Sigmoid colon (tissue), 7 donors: ENCODE results near the gene CDK14. TPM values are rescaled to one million over a fixed set of nuclear protein-coding genes. Genes with fewer than 3 reads are reported as not detected.

Source experiments
- DNase-seq: peaks from one replicate; pipeline ENCODE4 v3.0.0-alpha.2; 2019
- H3K27ac ChIP-seq, 4 donors: fragments of 200-600 bp; sonication (generic); one replicate each; pipeline ENCODE4 v1.5.1; 2016 to 2019; ENCODE audit warnings: mild to moderate bottlenecking in 1 of 4
- H3K27me3 ChIP-seq, 3 donors: fragments of 200-600 bp; sonication (generic); one replicate each; pipeline ENCODE4 v1.5.1; 2019; ENCODE audit warnings: mild to moderate bottlenecking in 1 of 3
- H3K36me3 ChIP-seq, 4 donors: fragments of 200-600 bp; sonication (generic); one replicate each; pipeline ENCODE4 v1.5.1; 2016 to 2019
- H3K4me1 ChIP-seq, 4 donors: fragments of 200-600 bp; sonication (generic); one replicate each; pipeline ENCODE4 v1.5.1; 2017 to 2019
- H3K4me3 ChIP-seq, 4 donors: fragments of 200-600 bp; sonication (generic); one replicate each; pipeline ENCODE4 v1.5.1; 2017 to 2019; ENCODE audit warnings: mild to moderate bottlenecking in 2 of 4, moderate library complexity in 1 of 4
- H3K9me3 ChIP-seq, 4 donors: fragments of 200-600 bp in 3 of 4; sonication (generic) in 3 of 4; one replicate each; pipeline versions ENCODE4 v1.5.1 to v1.6.1; 2013 to 2019
- EP300 ChIP-seq, 4 donors: sonication (generic); formaldehyde crosslinking; IDR thresholded peaks; one replicate each; pipeline ENCODE4 v1.6.1; 2017; ENCODE audit warnings: antibody characterized with exemption in 4 of 4
- POLR2A ChIP-seq, 2 donors: fragments of 450-650 bp; IDR thresholded peaks; one replicate each; pipeline ENCODE4 v1.6.1; 2016; ENCODE audit warnings: antibody characterized with exemption in 2 of 2, mild to moderate bottlenecking in 2 of 2, moderate library complexity in 2 of 2
- POLR2AphosphoS5 ChIP-seq, 4 donors: sonication (generic); formaldehyde crosslinking; IDR thresholded peaks; one replicate each; pipeline ENCODE4 v1.6.1; 2017; ENCODE audit warnings: antibody characterized with exemption in 4 of 4
- WGBS, 2 donors: extraction: QIAGEN DNeasy Blood & Tissue Kit; methylation state at CpG; one replicate each; pipeline ENCODE4 v1.1.7; 2013; 5-methylcytosine and 5-hydroxymethylcytosine counted together
- intact Hi-C: fragments of 100-400 bp; cut with DNase I; formaldehyde crosslinking; loops from one replicate; pipeline ENCODE4 v1.15.1; 2023
- polyA plus RNA-seq, 3 donors: library from polyadenylated mRNA; stranded (reverse); fragments of 200-250 nt; gene quantifications; one replicate each; pipeline ENCODE4 v1.2.3, GENCODE V29; 2013
- total RNA-seq, 4 donors: library from RNA; depleted of rRNA; stranded (reverse); fragments of >200 nt; gene quantifications; one replicate each; pipeline ENCODE4 v1.1.0, GENCODE V29; 2016
- TF ChIP-seq, protein P1 (sequence below), 4 experiments: fragments of 450-650 bp in 3 of 4; fragments of 200-600 bp in 1 of 4; IDR thresholded peaks; one replicate each; pipeline ENCODE4 v1.5.1; 2016 to 2019; ENCODE audit warnings: antibody characterized with exemption in 4 of 4, mild to moderate bottlenecking in 3 of 4, moderate library complexity in 2 of 4
- donor health status: healthy with polysubstance abuse.
- donor health status: Bipolar disorder and iron deficiency.
- donor health status: healthy.

CDK14 gene
- total and polyA plus RNA-seq, 7 donors, result 0.92 to 19.3 (median 11.1) TPM

DNA sequence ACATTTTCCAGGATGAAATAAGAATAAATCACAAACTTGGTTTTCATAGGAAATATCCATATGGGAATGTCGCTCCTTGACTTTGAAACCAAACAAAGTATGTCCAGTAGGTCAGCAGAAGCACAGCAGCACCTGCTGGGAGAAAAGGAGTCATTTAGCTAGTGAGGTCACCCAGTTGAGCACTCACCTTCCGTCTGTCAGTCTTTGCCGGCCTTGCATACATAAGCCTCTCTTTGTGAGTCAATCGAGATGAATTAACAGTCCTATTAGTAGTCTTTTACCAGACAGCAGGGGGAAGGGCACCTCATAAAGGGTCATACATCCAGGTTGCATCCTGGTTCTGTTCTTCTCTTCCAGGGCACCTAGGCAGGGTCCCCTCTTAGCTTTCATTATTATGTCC lies 435.6 kb downstream of the CDK14 start:
- Histone ChIP-seq H3K36me3 (no peaks in the 10 kb centered on the region), H3K4me1 (no peaks in the 10 kb centered on the region), H3K27me3 (no peaks in the 10 kb centered on the region), H3K27ac (no peak overlapping the region), H3K4me3 (no peak overlapping the region), H3K9me3 (no peaks in the 10 kb centered on the region)
- intact Hi-C loops, result loop anchor here (5.0 to 10.0 kb wide), 2 partner anchors 437 to 474 kb away; partner anchors contain the start of gene CDK14
- no peak for DNase-seq
- WGBS, 2 donors, result 76 to 88% methylated on average over 4 of the region's 4 CpGs
- no peak for TF ChIP-seq POLR2A (IDR thresholded peaks at IDR 0.05)
- TF ChIP-seq, protein P1, sequence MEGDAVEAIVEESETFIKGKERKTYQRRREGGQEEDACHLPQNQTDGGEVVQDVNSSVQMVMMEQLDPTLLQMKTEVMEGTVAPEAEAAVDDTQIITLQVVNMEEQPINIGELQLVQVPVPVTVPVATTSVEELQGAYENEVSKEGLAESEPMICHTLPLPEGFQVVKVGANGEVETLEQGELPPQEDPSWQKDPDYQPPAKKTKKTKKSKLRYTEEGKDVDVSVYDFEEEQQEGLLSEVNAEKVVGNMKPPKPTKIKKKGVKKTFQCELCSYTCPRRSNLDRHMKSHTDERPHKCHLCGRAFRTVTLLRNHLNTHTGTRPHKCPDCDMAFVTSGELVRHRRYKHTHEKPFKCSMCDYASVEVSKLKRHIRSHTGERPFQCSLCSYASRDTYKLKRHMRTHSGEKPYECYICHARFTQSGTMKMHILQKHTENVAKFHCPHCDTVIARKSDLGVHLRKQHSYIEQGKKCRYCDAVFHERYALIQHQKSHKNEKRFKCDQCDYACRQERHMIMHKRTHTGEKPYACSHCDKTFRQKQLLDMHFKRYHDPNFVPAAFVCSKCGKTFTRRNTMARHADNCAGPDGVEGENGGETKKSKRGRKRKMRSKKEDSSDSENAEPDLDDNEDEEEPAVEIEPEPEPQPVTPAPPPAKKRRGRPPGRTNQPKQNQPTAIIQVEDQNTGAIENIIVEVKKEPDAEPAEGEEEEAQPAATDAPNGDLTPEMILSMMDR (IDR thresholded peaks at IDR 0.05), result no peak
- no peak for TF ChIP-seq POLR2AphosphoS5 (IDR thresholded peaks at IDR 0.05)
- no peak for TF ChIP-seq EP300 (IDR thresholded peaks at IDR 0.05)

DNA sequence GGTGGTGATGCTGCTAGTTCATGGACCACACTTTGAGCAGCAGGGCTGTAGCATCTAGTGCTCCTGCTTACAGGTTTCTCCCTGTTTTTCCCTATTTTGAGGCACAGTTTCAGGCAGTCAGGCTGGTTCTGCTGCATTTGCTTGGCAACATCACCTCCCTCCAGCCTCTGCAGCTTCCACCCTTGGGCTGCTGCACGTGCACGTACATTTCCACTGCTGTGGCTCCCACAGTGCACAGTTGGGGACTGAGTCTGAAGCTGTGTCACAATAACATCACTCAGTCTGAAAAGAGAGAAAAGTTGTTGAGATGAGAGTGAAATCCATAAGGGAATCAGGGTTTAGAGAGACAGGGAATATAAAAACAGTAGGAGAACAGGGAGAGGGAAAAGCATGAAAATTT lies 437.5 kb downstream of the CDK14 start:
- no peaks in the 10 kb centered on the region for H3K27me3 ChIP-seq
- H3K36me3 ChIP-seq, result no peaks in the 10 kb centered on the region
- 44 to 74% methylated on average over 2 of the region's 2 CpGs for WGBS, 2 donors
- no peak overlapping the region for H3K27ac ChIP-seq
- H3K9me3 ChIP-seq, result no peaks in the 10 kb centered on the region
- intact Hi-C loops, result loop anchor here (5.0 to 10.0 kb wide), 2 partner anchors 439 to 476 kb away; partner anchors contain the start of gene CDK14
- no peak overlapping the region for H3K4me3 ChIP-seq
- no peak for TF ChIP-seq POLR2A (IDR thresholded peaks at IDR 0.05)
- TF ChIP-seq POLR2AphosphoS5 (IDR thresholded peaks at IDR 0.05), result no peak
- no peak for TF ChIP-seq EP300 (IDR thresholded peaks at IDR 0.05)
- TF ChIP-seq, protein P1 (IDR thresholded peaks at IDR 0.05), result no peak
- DNase-seq, result no peak
- no peaks in the 10 kb centered on the region for H3K4me1 ChIP-seq

DNA sequence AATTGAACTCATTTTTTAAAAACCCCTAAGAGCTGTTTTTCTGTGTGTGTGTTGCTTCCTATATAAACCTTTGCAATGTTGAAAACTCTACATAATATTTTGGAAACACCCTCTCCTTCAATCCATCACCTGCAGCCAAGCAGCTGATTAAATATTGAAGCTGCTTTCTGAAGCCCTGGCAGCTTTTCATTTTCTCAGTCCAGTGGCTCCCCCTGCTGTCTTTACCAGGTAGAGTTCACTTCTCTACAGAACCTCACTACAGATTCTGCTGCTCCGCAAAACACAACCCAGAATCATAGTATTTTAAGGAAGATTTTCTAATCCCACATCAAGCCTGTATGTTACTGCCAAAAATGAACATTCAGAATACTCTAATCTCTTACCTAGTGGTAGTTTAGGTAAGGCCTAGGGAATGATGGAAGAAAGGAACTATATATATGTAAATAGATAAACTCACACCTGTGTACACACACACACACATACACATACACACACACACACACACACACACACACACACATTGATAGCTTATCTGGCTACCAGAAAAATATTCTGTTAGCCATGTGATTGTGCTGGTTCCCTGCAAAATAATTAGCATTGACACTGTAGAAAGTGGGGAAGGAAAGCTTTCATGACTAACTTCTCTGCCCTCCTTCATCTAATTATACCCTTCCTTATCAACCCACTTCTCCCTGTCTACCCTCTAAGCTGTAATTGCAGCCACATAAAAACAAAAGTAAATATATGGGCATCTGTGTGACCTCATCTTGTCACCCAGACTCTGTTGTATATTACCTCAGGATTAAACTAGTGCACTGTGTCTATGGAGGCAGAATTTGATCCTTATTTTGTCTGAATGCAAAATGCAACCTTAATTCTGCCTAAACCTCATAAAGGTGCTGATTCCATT lies 438.6 kb downstream of the CDK14 start:
- H3K4me3 ChIP-seq, result no peak overlapping the region
- no peaks in the 10 kb centered on the region for H3K4me1 ChIP-seq
- H3K27me3 ChIP-seq, result no peaks in the 10 kb centered on the region
- no peak overlapping the region for H3K27ac ChIP-seq
- intact Hi-C loops, result loop anchor here (2.0 to 10.0 kb wide), 3 partner anchors 440 to 580 kb away; partner anchors contain the start of gene CDK14
- no peaks in the 10 kb centered on the region for H3K9me3 ChIP-seq
- TF ChIP-seq POLR2AphosphoS5 (IDR thresholded peaks at IDR 0.05), result no peak
- TF ChIP-seq, protein P1 (IDR thresholded peaks at IDR 0.05), result peak in 3 of 4 experiments; percentile 36 to 55 (median 52)
- DNase-seq, result no peak
- no peaks in the 10 kb centered on the region for H3K36me3 ChIP-seq
- WGBS, 2 donors, result 9 to 69% methylated on average over 1 of the region's 1 CpG

DNA sequence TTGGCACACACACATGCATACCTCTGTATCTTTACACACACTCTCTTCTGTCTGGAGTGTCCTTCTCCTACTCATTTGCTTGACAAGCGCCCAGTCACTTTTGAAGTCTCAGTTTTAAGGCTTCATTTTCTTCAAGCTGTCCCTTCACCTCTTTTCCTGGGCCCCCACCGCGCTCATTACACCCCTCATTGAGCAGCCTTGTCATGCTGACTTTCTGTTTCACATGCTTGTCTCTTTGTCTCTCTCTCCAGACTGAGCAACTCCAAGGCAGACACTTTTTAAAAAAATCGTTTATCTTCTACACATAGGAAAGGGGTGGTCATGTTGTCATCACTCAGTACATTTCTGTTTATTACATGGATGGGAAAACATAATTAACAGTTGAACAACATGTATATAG lies 442.9 kb downstream of the CDK14 start:
- intact Hi-C loops, result loop anchor here (10.0 kb wide), 1 partner anchor 444 kb away; the partner anchor contains the start of gene CDK14
- Histone ChIP-seq H3K27ac (no peak overlapping the region), H3K4me3 (no peak overlapping the region), H3K4me1 (no peaks in the 10 kb centered on the region), H3K36me3 (no peaks in the 10 kb centered on the region), H3K27me3 (no peaks in the 10 kb centered on the region), H3K9me3 (no peaks in the 10 kb centered on the region)
- DNase-seq, result no peak
- WGBS, 2 donors, result 88 to 89% methylated on average over 4 of the region's 4 CpGs
- TF ChIP-seq, protein P1 (IDR thresholded peaks at IDR 0.05), result no peak
- TF ChIP-seq POLR2AphosphoS5 (IDR thresholded peaks at IDR 0.05), result no peak
- no peak for TF ChIP-seq EP300 (IDR thresholded peaks at IDR 0.05)
- no peak for TF ChIP-seq POLR2A (IDR thresholded peaks at IDR 0.05)
